ENCODE measurements around the gene MIPOL1.

Gene MIPOL1

GRCh38 chr14:37196604-37197420 is 925 bp upstream of the MIPOL1 start:
- TF ChIP-seq, protein P1, sequence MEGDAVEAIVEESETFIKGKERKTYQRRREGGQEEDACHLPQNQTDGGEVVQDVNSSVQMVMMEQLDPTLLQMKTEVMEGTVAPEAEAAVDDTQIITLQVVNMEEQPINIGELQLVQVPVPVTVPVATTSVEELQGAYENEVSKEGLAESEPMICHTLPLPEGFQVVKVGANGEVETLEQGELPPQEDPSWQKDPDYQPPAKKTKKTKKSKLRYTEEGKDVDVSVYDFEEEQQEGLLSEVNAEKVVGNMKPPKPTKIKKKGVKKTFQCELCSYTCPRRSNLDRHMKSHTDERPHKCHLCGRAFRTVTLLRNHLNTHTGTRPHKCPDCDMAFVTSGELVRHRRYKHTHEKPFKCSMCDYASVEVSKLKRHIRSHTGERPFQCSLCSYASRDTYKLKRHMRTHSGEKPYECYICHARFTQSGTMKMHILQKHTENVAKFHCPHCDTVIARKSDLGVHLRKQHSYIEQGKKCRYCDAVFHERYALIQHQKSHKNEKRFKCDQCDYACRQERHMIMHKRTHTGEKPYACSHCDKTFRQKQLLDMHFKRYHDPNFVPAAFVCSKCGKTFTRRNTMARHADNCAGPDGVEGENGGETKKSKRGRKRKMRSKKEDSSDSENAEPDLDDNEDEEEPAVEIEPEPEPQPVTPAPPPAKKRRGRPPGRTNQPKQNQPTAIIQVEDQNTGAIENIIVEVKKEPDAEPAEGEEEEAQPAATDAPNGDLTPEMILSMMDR (IDR thresholded peaks at IDR 0.05; ENCODE audit: insufficient read depth, low read length, poor library complexity, severe bottlenecking) = no peak
- Histone ChIP-seq H3K36me3 (ENCODE audit: control insufficient read depth, insufficient read depth, low read length) (no peaks in the 10 kb centered on the region), H3K27me3 (replicated peaks; ENCODE audit: control insufficient read depth, insufficient read depth, low read length) (no peaks in the 10 kb centered on the region), H3K4me3 (replicated peaks; ENCODE audit: low read depth, low read length) (no peak overlapping the region)
- no peak for DNase-seq (ENCODE audit: extremely low read depth, insufficient read length)

- no peak overlapping the region for H3K4me3 ChIP-seq (replicated peaks; ENCODE audit: low read depth, low read length)
- DNase-seq (ENCODE audit: extremely low read depth, insufficient read length) = no peak
- H3K36me3 ChIP-seq (ENCODE audit: control insufficient read depth, insufficient read depth, low read length) = no peaks in the 10 kb centered on the region
- TF ChIP-seq, protein P1 (IDR thresholded peaks at IDR 0.05; ENCODE audit: insufficient read depth, low read length, poor library complexity, severe bottlenecking) = no peak
- H3K27me3 ChIP-seq (replicated peaks; ENCODE audit: control insufficient read depth, insufficient read depth, low read length) = no peaks in the 10 kb centered on the region
Measured at GRCh38 chr14:37198273-37198598, 499 bp downstream of the MIPOL1 start.

GRCh38 chr14:37198907-37199306 is 1.2 kb downstream of the MIPOL1 start:
- Histone ChIP-seq H3K4me3 (replicated peaks; ENCODE audit: low read depth, low read length) (no peak overlapping the region), H3K27me3 (replicated peaks; ENCODE audit: control insufficient read depth, insufficient read depth, low read length) (no peaks in the 10 kb centered on the region), H3K36me3 (ENCODE audit: control insufficient read depth, insufficient read depth, low read length) (no peaks in the 10 kb centered on the region)
- TF ChIP-seq, protein P1 (IDR thresholded peaks at IDR 0.05; ENCODE audit: insufficient read depth, low read length, poor library complexity, severe bottlenecking) = no peak
- DNase-seq (ENCODE audit: extremely low read depth, insufficient read length) = no peak

DNA sequence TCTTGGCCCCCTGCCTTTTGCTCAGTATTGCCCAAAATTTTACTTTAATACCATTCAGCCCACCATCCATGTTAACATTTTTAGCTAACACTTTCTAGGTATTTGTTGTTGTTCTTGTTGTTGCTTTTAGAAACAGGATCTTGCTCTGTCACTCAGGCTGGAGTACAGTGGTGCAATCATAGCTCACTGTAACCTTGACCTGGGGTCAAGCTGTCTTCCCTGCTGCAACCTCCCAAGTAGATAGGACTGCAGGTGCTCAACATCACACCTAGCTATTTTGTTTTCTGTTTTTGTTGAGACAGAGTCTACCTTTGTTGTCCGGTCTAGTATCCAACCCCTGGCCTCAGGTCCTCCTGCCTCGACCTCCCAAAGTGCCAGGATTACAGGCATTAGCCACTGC is 4.0 kb downstream of the MIPOL1 start:
- TF ChIP-seq, protein P1 (IDR thresholded peaks at IDR 0.05; ENCODE audit: insufficient read depth, low read length, poor library complexity, severe bottlenecking) = no peak
- no peak overlapping the region for H3K4me3 ChIP-seq (replicated peaks; ENCODE audit: low read depth, low read length)
- H3K36me3 ChIP-seq (ENCODE audit: control insufficient read depth, insufficient read depth, low read length) = no peaks in the 10 kb centered on the region
- DNase-seq (ENCODE audit: extremely low read depth, insufficient read length) = no peak
- H3K27me3 ChIP-seq (replicated peaks; ENCODE audit: control insufficient read depth, insufficient read depth, low read length) = no peaks in the 10 kb centered on the region

- Histone ChIP-seq H3K27me3 (replicated peaks; ENCODE audit: control insufficient read depth, insufficient read depth, low read length) (no peaks in the 10 kb centered on the region), H3K4me3 (replicated peaks; ENCODE audit: low read depth, low read length) (no peak overlapping the region), H3K36me3 (ENCODE audit: control insufficient read depth, insufficient read depth, low read length) (no peaks in the 10 kb centered on the region)
- DNase-seq (ENCODE audit: extremely low read depth, insufficient read length) = no peak
- TF ChIP-seq, protein P1 (IDR thresholded peaks at IDR 0.05; ENCODE audit: insufficient read depth, low read length, poor library complexity, severe bottlenecking) = no peak
Measured at GRCh38 chr14:37202265-37202664, 4.5 kb downstream of the MIPOL1 start.
